Measurements from ENCODE around the gene ACAP3. TPM values are rescaled to one million over a fixed set of nuclear protein-coding genes. Genes with fewer than 3 reads are reported as not detected.

The ACAP3 gene
- total and polyA plus RNA-seq, 2 experiments from 2014 or later, result 8.1 to 31.9 TPM

DNA sequence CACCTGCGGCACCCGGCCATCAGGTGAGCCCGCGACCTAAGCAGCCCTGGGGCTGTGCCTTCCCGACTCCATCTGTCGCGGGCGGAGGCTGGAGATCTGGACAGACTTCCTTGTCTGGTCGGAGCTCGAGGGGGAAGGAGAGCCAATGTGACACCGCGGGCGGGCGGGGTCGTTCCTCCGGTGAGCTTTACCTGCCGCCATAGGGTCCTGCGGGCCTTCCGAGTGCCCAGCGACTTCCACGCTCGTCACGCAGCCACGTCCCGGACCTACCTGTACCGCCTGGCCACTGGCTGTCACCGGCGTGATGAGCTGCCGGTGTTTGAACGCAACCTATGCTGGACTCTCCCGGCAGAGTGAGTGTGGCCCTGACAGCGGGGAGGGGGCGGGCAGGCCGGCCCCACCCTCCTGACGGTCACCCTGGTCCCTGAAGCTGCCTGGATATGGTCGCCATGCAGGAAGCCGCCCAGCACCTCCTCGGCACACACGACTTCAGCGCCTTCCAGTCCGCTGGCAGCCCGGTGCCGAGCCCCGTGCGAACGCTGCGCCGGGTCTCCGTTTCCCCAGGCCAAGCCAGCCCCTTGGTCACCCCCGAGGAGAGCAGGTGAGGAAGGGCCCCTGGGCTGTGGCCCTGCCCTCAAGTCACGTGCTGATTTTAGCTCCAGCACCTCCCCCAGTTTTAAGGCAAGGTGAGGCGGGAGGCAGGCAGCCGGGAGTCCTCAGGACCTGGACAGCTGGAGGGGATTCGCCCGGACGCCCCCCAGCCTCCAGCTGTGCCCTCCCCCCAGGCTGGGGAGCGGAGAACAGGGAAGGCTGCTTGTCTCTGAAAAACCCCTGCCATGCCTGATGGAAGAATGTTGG is 1.8 kb upstream of the ACAP3 start (continued):
- TF ChIP-seq, protein P1, sequence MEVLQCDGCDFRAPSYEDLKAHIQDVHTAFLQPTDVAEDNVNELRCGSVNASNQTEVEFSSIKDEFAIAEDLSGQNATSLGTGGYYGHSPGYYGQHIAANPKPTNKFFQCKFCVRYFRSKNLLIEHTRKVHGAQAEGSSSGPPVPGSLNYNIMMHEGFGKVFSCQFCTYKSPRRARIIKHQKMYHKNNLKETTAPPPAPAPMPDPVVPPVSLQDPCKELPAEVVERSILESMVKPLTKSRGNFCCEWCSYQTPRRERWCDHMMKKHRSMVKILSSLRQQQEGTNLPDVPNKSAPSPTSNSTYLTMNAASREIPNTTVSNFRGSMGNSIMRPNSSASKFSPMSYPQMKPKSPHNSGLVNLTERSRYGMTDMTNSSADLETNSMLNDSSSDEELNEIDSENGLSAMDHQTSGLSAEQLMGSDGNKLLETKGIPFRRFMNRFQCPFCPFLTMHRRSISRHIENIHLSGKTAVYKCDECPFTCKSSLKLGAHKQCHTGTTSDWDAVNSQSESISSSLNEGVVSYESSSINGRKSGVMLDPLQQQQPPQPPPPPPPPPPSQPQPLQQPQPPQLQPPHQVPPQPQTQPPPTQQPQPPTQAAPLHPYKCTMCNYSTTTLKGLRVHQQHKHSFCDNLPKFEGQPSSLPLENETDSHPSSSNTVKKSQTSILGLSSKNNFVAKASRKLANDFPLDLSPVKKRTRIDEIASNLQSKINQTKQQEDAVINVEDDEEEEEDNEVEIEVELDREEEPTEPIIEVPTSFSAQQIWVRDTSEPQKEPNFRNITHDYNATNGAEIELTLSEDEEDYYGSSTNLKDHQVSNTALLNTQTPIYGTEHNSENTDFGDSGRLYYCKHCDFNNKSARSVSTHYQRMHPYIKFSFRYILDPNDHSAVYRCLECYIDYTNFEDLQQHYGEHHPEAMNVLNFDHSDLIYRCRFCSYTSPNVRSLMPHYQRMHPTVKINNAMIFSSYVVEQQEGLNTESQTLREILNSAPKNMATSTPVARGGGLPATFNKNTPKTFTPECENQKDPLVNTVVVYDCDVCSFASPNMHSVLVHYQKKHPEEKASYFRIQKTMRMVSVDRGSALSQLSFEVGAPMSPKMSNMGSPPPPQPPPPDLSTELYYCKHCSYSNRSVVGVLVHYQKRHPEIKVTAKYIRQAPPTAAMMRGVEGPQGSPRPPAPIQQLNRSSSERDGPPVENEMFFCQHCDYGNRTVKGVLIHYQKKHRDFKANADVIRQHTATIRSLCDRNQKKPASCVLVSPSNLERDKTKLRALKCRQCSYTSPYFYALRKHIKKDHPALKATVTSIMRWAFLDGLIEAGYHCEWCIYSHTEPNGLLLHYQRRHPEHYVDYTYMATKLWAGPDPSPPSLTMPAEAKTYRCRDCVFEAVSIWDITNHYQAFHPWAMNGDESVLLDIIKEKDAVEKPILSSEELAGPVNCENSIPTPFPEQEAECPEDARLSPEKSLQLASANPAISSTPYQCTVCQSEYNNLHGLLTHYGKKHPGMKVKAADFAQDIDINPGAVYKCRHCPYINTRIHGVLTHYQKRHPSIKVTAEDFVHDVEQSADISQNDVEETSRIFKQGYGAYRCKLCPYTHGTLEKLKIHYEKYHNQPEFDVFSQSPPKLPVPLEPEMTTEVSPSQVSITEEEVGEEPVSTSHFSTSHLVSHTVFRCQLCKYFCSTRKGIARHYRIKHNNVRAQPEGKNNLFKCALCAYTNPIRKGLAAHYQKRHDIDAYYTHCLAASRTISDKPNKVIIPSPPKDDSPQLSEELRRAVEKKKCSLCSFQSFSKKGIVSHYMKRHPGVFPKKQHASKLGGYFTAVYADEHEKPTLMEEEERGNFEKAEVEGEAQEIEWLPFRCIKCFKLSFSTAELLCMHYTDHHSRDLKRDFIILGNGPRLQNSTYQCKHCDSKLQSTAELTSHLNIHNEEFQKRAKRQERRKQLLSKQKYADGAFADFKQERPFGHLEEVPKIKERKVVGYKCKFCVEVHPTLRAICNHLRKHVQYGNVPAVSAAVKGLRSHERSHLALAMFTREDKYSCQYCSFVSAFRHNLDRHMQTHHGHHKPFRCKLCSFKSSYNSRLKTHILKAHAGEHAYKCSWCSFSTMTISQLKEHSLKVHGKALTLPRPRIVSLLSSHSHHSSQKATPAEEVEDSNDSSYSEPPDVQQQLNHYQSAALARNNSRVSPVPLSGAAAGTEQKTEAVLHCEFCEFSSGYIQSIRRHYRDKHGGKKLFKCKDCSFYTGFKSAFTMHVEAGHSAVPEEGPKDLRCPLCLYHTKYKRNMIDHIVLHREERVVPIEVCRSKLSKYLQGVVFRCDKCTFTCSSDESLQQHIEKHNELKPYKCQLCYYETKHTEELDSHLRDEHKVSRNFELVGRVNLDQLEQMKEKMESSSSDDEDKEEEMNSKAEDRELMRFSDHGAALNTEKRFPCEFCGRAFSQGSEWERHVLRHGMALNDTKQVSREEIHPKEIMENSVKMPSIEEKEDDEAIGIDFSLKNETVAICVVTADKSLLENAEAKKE (CRISPR knock-in tag; IDR thresholded peaks at IDR 0.05), result no peak
- TF ChIP-seq STAT1 (IDR thresholded peaks at IDR 0.05; ENCODE audit: unreplicated experiment), result no peak
- no peak for TF ChIP-seq ZNF114 (CRISPR knock-in tag; IDR thresholded peaks at IDR 0.05)

DNA sequence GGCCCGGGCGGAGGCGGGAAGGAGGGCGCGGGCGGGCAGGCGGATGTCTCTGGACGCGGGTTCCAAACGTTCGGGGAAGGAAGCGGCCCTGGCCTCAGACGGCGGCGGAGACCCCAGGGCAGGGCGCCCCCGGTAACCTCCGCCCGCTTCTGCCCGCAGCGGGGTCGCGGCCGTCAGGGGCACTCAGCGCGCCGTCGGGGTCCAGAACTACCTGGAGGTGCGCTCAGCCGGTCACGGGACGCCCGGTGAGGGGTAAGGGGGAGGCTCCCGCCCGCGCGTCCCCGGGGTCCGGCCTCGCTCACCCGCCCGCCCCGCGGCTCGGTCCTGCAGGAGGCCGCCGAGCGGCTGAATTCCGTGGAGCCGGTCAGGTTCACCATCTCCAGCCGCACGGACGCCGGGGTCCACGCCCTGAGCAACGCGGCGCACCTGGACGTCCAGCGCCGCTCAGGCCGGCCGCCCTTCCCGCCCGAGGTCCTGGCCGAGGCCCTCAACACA is 1.1 kb upstream of the ACAP3 start:
- no peak for TF ChIP-seq NANOG (IDR thresholded peaks at IDR 0.05; ENCODE audit: borderline replicate concordance)
- DNase-seq (ENCODE audit: low spot score) (no peak), ATAC-seq (peak; percentile 0; the same call in 2 of the 3 replicates)
- Histone ChIP-seq H3K4me1 (ENCODE audit: insufficient read depth) (peaks cover 7% of the 10 kb centered on the region; the same call in 1 of the 2 replicates), H3K4me3 (peak overlapping the region; percentile 90), H3K4me2 (peak overlapping the region; percentile 90), H4K20me1 (replicated peaks; ENCODE audit: insufficient read depth) (peaks cover 3% of the 10 kb centered on the region; the same call in 1 of the 2 replicates), H3K79me2 (replicated peaks; ENCODE audit: insufficient read depth) (peaks cover 5% of the 10 kb centered on the region; the same call in 1 of the 2 replicates), H2AFZ (no peak overlapping the region), H3K27me3 (ENCODE audit: insufficient read depth) (no peaks in the 10 kb centered on the region), H3F3A (replicated peaks; ENCODE audit: low read depth) (peaks cover 11% of the 10 kb centered on the region; the same call in 1 of the 2 replicates), H3K36me3 (ENCODE audit: insufficient read depth) (peaks cover 8% of the 10 kb centered on the region; the same call in 1 of the 2 replicates), H3K9me2 (ENCODE audit: insufficient read depth) (no peaks in the 10 kb centered on the region), H3K27ac (ENCODE audit: low read depth) (no peak overlapping the region)
- Mint-ChIP-seq H3K4me3 (peak overlapping the region; percentile 78), H3K4me1 (peaks cover 20% of the 10 kb centered on the region; the same call in 2 of the 3 replicates), H3K9me3 (no peaks in the 10 kb centered on the region), H3K36me3 (ENCODE audit: low read depth) (peaks cover 19% of the 10 kb centered on the region), H3K27me3 (ENCODE audit: insufficient read depth, low read depth, poor library complexity) (peaks cover 20% of the 10 kb centered on the region), H3K27ac (no peak overlapping the region; the same call in 1 of the 2 replicates)

Measured in GM23338 (cell line).